Trophoblast cell (in vitro differentiated cells and primary cell): ENCODE measurements around the gene TNFRSF8.

Source experiments
- DNase-seq, 2 donors: peaks; one replicate each; pipeline ENCODE4 v3.0.0-alpha.2; 2016
- H2AFZ ChIP-seq: 2 replicates; pipeline ENCODE4 v1.6.1; 2013; ENCODE audit warnings: low read length, moderate library complexity, mild to moderate bottlenecking; ENCODE audit not compliant: insufficient read depth, poor library complexity
- H2AK5ac ChIP-seq: 2 replicates; pipeline ENCODE4 v1.6.1; 2013; ENCODE audit warnings: mild to moderate bottlenecking, low read length
- H2BK120ac ChIP-seq: 2 replicates; pipeline ENCODE4 v1.6.1; 2013; ENCODE audit warnings: low read length, mild to moderate bottlenecking, moderate library complexity; ENCODE audit not compliant: insufficient read depth, poor library complexity
- H2BK12ac ChIP-seq: 2 replicates; pipeline ENCODE4 v1.6.1; 2013; ENCODE audit warnings: mild to moderate bottlenecking, low read length, moderate library complexity
- H2BK5ac ChIP-seq: 2 replicates; pipeline ENCODE4 v1.6.1; 2013; ENCODE audit warnings: low read length, low read depth, moderate library complexity, mild to moderate bottlenecking; ENCODE audit not compliant: poor library complexity
- H3K14ac ChIP-seq: 2 replicates; pipeline ENCODE4 v1.6.1; 2013; ENCODE audit warnings: mild to moderate bottlenecking, low read length
- H3K18ac ChIP-seq: 2 replicates; pipeline ENCODE4 v1.6.1; 2013; ENCODE audit warnings: mild to moderate bottlenecking, low read length
- H3K23ac ChIP-seq: 2 replicates; pipeline ENCODE4 v1.6.1; 2013; ENCODE audit warnings: low read length
- H3K27ac ChIP-seq: 2 replicates; pipeline ENCODE4 v1.5.1; 2013; ENCODE audit warnings: low read depth, mild to moderate bottlenecking, inconsistent platforms, low read length, moderate library complexity
- H3K27me3 ChIP-seq: 2 replicates; pipeline ENCODE4 v1.6.1; 2013; ENCODE audit warnings: inconsistent platforms, mild to moderate bottlenecking, low read length, moderate library complexity; ENCODE audit not compliant: insufficient read depth
- H3K36me3 ChIP-seq, 2 experiments: 1 replicate in 1 of 2; 2 replicates in 1 of 2; pipeline ENCODE4 v1.6.1; 2013; ENCODE audit warnings: low read length in 2 of 2, mild to moderate bottlenecking in 2 of 2, moderate library complexity in 1 of 2; ENCODE audit not compliant: insufficient read depth in 2 of 2, control insufficient read depth in 1 of 2
- H3K4ac ChIP-seq: 2 replicates; pipeline ENCODE4 v1.6.1; 2013; ENCODE audit warnings: low read depth, mild to moderate bottlenecking, low read length, moderate library complexity
- H3K4me1 ChIP-seq, 2 experiments: 1 replicate in 1 of 2; 2 replicates in 1 of 2; pipeline ENCODE4 v1.6.1; 2013; ENCODE audit warnings: low read length in 2 of 2, mild to moderate bottlenecking in 2 of 2, moderate library complexity in 1 of 2; ENCODE audit not compliant: insufficient read depth in 2 of 2, control insufficient read depth in 1 of 2
- H3K4me2 ChIP-seq: 2 replicates; pipeline ENCODE4 v1.6.1; 2013; ENCODE audit warnings: inconsistent platforms, mild to moderate bottlenecking, low read length, moderate library complexity
- H3K4me3 ChIP-seq: 2 replicates; pipeline ENCODE4 v1.5.1; 2013; ENCODE audit warnings: mild to moderate bottlenecking, low read depth, low read length, inconsistent platforms
- H3K79me1 ChIP-seq: one replicate; pipeline ENCODE4 v1.6.1; 2013; ENCODE audit warnings: low read length
- H3K79me2 ChIP-seq: 2 replicates; pipeline ENCODE4 v1.6.1; 2013; ENCODE audit warnings: low read length, mild to moderate bottlenecking; ENCODE audit not compliant: control insufficient read depth, insufficient read depth, poor library complexity
- H3K9ac ChIP-seq: 2 replicates; pipeline ENCODE4 v1.6.1; 2013; ENCODE audit warnings: mild to moderate bottlenecking, low read length
- H3K9me3 ChIP-seq: 2 replicates; pipeline ENCODE4 v1.6.1; 2013; ENCODE audit warnings: low read depth, mild to moderate bottlenecking, control low read depth, inconsistent platforms, low read length; ENCODE audit not compliant: insufficient read depth
- H4K12ac ChIP-seq: 2 replicates; pipeline ENCODE4 v1.6.1; 2013; ENCODE audit warnings: low read depth, mild to moderate bottlenecking, low read length, moderate library complexity
- H4K8ac ChIP-seq: 2 replicates; pipeline ENCODE4 v1.6.1; 2013; ENCODE audit warnings: low read depth, mild to moderate bottlenecking, low read length, moderate library complexity
- H4K91ac ChIP-seq: one replicate; pipeline ENCODE4 v1.6.1; 2013; ENCODE audit warnings: low read depth, mild to moderate bottlenecking, low read length, moderate library complexity
- WGBS: extraction: QIAGEN DNeasy Blood & Tissue Kit; methylation state at CpG from one replicate; pipeline ENCODE4 v1.1.7; 2013; ENCODE audit warnings: missing lambda C conversion rate; ENCODE audit not compliant: insufficient read length, insufficient coverage; ENCODE audit errors: extremely low coverage; 5-methylcytosine and 5-hydroxymethylcytosine counted together

TNFRSF8 gene

DNA sequence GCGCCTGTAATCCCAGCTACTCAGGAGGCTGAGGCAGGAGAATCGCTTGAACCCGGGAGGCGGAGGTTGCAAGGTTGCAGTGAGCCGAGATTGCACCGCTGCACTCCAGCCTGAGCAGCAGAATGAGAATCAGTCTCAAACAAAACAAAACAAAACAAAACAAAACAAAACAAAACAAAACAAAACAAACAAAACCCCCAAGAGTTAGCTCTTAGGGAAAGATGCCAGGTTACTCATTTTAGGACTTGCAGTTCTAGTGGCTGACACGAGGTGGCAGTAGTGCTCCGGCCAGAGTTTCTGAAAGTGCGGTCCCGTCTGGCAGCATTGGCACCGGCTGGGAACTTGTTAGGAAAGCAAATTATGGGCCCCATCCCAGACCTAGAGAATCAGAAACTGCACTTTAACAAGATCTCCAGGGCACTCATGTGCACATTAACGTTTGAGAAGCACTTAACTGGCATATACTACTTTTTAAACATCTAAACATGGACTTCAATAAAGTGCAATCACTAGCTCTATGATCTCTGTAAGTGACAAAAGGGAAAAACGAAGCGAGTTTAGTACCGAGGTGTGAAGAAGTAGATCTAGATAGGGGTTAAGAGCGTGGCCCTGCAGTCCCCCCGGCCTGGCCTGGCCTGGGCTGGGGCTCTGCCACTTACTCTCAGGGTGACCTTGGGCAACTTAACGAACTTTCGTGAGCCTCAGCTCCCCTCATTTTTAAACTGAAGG lies 61.8 kb downstream of the TNFRSF8 start:
- no peak overlapping the region for H3K23ac ChIP-seq
- no peaks in the 10 kb centered on the region for H3K9me3 ChIP-seq
- H2AK5ac ChIP-seq: peak overlapping the region; percentile 63
- H3K4me2 ChIP-seq: no peak overlapping the region
- H3K14ac ChIP-seq: peak overlapping the region; percentile 28
- H3K18ac ChIP-seq: no peak overlapping the region
- no peak overlapping the region for H3K27ac ChIP-seq
- no peak overlapping the region for H3K4ac ChIP-seq
- H3K36me3 ChIP-seq: no peaks in the 10 kb centered on the region
- no peak overlapping the region for H4K12ac ChIP-seq
- no peaks in the 10 kb centered on the region for H3K79me2 ChIP-seq
- no peak overlapping the region for H3K9ac ChIP-seq
- no peak overlapping the region for H4K8ac ChIP-seq
- DNase-seq: peak; percentile 72 to 92
- no peak overlapping the region for H3K4me3 ChIP-seq
- no peaks in the 10 kb centered on the region for H3K4me1 ChIP-seq
- H2BK12ac ChIP-seq: peak overlapping the region; percentile 13
- H3K79me1 ChIP-seq: peaks cover 7% of the 10 kb centered on the region
- H2AFZ ChIP-seq: no peak overlapping the region
- H3K27me3 ChIP-seq: no peaks in the 10 kb centered on the region
- H4K91ac ChIP-seq: peak overlapping the region; percentile 4
- H2BK120ac ChIP-seq: peak overlapping the region; percentile 20
- H2BK5ac ChIP-seq: no peak overlapping the region
- WGBS: no CpG with 5 or more reads among the region's 19 CpGs

DNA sequence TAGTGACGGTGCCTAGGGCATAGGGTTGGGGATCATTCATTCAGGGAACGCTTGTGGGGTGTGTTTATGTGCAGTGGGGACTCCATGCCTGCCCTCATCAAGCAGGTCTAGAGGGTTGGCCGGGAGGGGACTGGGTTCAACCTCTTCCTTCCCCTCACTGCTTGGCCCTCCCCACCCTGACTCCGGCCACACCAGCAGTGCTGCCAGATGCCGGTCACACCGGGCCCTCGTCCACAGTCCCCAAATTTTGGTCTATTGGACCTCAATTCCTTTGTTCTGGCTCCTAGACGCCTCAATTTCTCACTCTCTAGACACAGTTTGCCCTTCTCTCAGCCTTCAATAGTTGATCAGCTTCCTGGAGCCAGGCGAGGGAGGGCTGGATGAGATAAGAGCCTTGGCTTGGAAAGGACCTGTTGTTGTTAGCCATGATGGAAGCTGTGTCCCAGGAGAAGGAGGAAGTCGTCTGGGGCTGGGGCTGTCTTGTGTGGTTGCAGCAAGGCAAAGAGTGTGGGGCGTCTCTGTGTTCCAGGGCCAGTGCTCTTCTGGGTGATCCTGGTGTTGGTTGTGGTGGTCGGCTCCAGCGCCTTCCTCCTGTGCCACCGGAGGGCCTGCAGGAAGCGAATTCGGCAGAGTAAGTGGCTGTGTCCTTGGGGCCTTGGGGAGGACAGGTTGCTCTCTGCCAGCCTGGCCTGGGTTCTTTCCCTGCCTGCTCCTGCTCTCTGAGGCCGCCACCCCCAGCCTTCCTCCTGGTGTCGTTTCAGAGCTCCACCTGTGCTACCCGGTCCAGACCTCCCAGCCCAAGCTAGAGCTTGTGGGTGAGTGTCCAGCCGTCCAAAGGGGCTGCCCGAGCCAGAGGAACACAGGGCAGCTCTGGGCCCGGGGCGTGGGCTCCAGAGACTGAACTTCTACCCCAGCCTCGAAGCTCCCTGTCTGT lies 62.6 kb downstream of the TNFRSF8 start:
- H3K79me1 ChIP-seq: peaks cover 7% of the 10 kb centered on the region
- H4K12ac ChIP-seq: no peak overlapping the region
- peak overlapping the region; percentile 13 for H2BK12ac ChIP-seq
- H3K23ac ChIP-seq: no peak overlapping the region
- DNase-seq: no peak
- H2AFZ ChIP-seq: no peak overlapping the region
- no peaks in the 10 kb centered on the region for H3K4me1 ChIP-seq
- no peak overlapping the region for H3K18ac ChIP-seq
- no peak overlapping the region for H3K4me3 ChIP-seq
- H3K4ac ChIP-seq: no peak overlapping the region
- peak overlapping the region; percentile 63 for H2AK5ac ChIP-seq
- H3K9me3 ChIP-seq: no peaks in the 10 kb centered on the region
- H3K4me2 ChIP-seq: no peak overlapping the region
- H2BK5ac ChIP-seq: no peak overlapping the region
- H3K27ac ChIP-seq: no peak overlapping the region
- peak overlapping the region; percentile 28 for H3K14ac ChIP-seq
- H3K36me3 ChIP-seq: no peaks in the 10 kb centered on the region
- H4K8ac ChIP-seq: no peak overlapping the region
- no peaks in the 10 kb centered on the region for H3K79me2 ChIP-seq
- peak overlapping the region; percentile 4 for H4K91ac ChIP-seq
- no CpG with 5 or more reads among the region's 24 CpGs for WGBS
- peak overlapping the region; percentile 20 for H2BK120ac ChIP-seq
- no peaks in the 10 kb centered on the region for H3K27me3 ChIP-seq
- no peak overlapping the region for H3K9ac ChIP-seq

DNA sequence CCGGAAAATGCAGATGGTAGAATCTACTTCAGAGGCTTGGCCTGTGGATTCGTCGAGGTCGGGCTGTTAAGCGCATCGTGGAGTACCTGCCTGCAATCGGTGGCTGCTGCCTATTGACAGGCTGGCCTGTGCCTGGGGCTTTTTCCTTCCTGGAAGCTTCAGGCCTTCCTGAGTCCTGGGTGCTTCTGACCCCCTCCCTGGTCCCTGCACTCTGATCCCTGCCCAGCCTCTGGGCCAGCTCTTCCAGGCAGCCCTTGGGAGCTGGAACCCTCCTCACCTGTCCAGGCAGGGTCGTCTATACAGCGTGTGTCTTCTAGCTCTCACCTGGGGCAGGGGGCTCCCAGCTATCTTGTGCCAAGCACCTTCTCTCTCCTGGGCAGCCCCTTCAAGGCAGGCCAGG lies 63.7 kb downstream of the TNFRSF8 start:
- no peak overlapping the region for H3K4me3 ChIP-seq
- no peak overlapping the region for H2BK120ac ChIP-seq
- no peaks in the 10 kb centered on the region for H3K36me3 ChIP-seq
- H2BK12ac ChIP-seq: peak overlapping the region; percentile 8
- no peaks in the 10 kb centered on the region for H3K27me3 ChIP-seq
- WGBS: no CpG with 5 or more reads among the region's 9 CpGs
- peaks cover 7% of the 10 kb centered on the region for H3K79me1 ChIP-seq
- no peak overlapping the region for H2AFZ ChIP-seq
- H4K91ac ChIP-seq: peak overlapping the region; percentile 45
- no peak overlapping the region for H3K23ac ChIP-seq
- no peak overlapping the region for H3K4me2 ChIP-seq
- H4K8ac ChIP-seq: no peak overlapping the region
- H3K4ac ChIP-seq: no peak overlapping the region
- H2BK5ac ChIP-seq: no peak overlapping the region
- H4K12ac ChIP-seq: no peak overlapping the region
- no peaks in the 10 kb centered on the region for H3K9me3 ChIP-seq
- peaks cover 0 to 2% of the 10 kb centered on the region in 2 experiments for H3K4me1 ChIP-seq
- no peak overlapping the region for H2AK5ac ChIP-seq
- DNase-seq: no peak
- no peak overlapping the region for H3K14ac ChIP-seq
- no peak overlapping the region for H3K18ac ChIP-seq
- no peak overlapping the region for H3K27ac ChIP-seq
- H3K9ac ChIP-seq: no peak overlapping the region
- no peaks in the 10 kb centered on the region for H3K79me2 ChIP-seq

DNA sequence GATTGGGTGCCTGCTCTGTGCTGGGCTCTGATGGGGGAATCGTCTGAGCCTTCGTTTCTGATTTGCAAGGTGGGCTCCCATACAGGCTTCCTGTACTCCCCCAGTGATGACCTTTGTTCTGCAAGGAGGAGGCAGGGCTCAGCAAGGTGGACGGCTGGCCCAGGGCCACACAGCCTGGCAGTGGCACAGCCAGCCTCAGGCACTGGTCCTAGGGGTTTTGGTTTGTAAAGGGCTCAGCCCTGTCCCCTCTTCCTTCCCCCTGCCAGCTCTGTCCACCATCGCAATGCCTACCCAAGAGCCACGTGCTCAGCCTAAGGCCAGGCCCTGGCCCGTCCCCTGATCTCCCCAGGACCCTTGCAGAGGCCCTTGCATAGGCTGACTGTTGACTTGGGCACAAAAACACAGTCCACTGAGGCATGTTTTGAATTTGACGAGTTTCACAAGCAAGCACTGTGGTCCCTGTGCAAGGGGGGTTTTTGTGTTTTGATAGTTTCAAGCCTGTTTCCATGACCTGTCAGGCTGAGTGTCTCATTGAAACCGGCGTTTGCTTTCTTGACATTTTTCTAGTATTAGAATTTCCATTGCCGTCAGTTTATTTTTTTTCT lies 64.2 kb downstream of the TNFRSF8 start:
- H2BK120ac ChIP-seq: no peak overlapping the region

More for the DNA sequence above, 64.2 kb downstream of the TNFRSF8 start:
- Histone ChIP-seq H3K4ac (no peak overlapping the region), H3K23ac (no peak overlapping the region), H2AFZ (no peak overlapping the region), H3K4me1 (peaks cover 0 to 2% of the 10 kb centered on the region in 2 experiments), H4K8ac (no peak overlapping the region), H3K4me2 (no peak overlapping the region), H3K36me3 (no peaks in the 10 kb centered on the region), H4K91ac (peak overlapping the region; percentile 45), H3K18ac (no peak overlapping the region), H2BK5ac (no peak overlapping the region), H3K27me3 (no peaks in the 10 kb centered on the region), H3K27ac (no peak overlapping the region), H2AK5ac (peak overlapping the region; percentile 43), H3K79me2 (no peaks in the 10 kb centered on the region), H2BK12ac (no peak overlapping the region), H3K79me1 (peaks cover 7% of the 10 kb centered on the region), H3K14ac (no peak overlapping the region), H3K4me3 (no peak overlapping the region), H3K9ac (no peak overlapping the region), H3K9me3 (no peaks in the 10 kb centered on the region), H4K12ac (no peak overlapping the region)
- no peak for DNase-seq
- WGBS: no CpG with 5 or more reads among the region's 10 CpGs
